Measurements from ENCODE around the gene PSMC5.

DNA sequence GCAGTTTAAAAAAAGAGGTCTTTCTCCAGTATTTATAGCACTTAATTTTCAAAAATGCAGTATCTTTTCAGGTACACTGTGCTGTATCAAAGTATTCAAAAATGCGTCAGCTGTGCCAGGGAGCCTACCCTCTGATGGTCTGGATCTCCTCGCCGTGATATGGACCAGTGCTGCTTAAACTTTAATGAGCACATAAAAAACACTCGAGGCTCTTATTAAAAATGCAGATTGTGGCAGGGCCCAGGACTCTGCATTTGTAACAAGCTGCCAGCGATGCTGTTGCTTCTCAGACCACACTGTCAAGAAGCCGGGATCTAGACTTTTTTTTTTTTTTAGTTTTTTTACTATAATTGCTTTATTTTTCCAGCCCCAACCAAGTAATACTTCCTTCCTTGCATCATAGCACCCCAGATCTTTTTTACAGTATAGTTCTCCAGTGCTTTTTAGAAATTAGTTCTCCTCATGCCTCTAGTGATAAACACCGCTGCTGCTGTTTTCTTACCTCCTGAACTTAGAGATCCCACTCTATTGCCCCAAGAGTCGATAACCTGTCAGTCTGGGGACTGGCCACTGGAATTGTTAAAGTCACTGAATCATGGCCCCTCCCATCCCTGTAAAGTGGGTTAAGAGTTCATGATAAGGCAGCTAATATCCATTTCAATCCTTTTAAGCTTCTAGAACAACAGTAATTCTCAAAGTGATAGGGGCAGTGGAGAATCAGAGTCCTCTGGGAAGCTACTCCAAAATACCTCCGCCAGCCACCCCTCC lies 16.9 kb downstream of the PSMC5 start:
- TF ChIP-seq, protein P1, sequence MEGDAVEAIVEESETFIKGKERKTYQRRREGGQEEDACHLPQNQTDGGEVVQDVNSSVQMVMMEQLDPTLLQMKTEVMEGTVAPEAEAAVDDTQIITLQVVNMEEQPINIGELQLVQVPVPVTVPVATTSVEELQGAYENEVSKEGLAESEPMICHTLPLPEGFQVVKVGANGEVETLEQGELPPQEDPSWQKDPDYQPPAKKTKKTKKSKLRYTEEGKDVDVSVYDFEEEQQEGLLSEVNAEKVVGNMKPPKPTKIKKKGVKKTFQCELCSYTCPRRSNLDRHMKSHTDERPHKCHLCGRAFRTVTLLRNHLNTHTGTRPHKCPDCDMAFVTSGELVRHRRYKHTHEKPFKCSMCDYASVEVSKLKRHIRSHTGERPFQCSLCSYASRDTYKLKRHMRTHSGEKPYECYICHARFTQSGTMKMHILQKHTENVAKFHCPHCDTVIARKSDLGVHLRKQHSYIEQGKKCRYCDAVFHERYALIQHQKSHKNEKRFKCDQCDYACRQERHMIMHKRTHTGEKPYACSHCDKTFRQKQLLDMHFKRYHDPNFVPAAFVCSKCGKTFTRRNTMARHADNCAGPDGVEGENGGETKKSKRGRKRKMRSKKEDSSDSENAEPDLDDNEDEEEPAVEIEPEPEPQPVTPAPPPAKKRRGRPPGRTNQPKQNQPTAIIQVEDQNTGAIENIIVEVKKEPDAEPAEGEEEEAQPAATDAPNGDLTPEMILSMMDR (IDR thresholded peaks at IDR 0.05; ENCODE audit: borderline replicate concordance, extremely low read depth, low read length, poor library complexity, severe bottlenecking): no peak
- TF ChIP-seq EZH2 (IDR thresholded peaks at IDR 0.05; ENCODE audit: borderline replicate concordance, low read depth, low read length, severe bottlenecking): no peak

Measured in DND-41 (cell line).